ENCODE data around the gene HTR2A.

The HTR2A gene

DNA sequence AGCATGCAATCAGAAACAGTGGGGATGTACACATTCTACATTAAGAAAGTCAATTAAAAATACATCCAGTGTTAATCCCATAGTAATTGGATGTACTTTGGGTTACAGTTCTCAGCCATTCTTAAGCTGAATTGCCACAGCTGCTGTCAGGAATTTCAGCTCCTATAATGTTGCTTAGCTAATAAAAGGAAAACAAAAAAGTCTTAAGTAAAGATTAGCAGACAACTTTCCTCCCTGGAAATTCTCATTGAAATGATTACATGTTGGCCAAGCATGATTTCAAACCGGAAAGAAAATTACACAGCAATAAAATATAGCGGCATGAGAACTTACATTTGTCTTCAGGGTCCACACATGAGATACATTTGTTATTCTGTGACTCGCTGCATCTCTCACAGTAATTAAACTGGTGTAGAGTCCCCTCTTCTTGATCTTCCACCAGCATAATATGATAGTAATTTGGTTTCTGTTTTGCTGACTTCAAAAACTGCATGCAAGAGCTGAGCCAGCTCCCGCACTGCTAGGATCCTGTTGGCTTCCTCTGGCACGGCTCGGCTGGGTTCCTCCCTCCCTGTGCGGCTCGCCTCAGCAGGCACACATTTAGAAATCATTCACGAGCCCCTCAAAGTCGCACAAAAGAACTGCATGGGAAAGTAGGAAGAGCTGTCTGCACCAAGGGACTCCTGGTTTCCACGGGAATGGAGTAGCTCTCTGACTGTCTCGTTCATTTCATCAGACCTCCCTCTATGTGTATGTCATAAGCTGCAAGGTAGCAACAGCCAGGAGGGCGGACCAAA is at the start of gene HTR2A:
Gene HTR2A (minus strand): TSS at position 713 of the 797 bp plus-strand sequence. CDS start 1,147 bp downstream, outside the sequence.
- no peak for DNase-seq

DNA sequence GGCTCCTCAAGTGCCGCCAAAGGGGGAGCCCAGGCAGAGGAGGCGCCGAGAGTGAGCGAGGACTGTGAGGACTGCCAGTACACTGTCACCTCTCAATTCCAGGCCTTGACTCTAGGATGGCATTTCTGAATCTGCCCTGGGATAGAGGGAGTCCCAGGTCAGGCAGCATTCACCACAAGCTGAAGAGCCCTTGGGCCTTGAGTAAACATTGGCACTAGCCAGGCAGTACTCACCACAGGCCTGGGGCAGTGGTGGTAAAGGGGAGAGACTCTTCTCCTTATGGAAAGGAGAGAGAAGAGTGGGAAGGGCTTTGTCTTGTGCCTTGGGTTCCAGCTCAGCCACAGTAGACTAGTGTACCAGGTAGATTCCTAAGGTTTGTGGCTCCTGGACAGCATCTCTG is 39.7 kb upstream of the HTR2A start:
- DNase-seq: no peak

DNA sequence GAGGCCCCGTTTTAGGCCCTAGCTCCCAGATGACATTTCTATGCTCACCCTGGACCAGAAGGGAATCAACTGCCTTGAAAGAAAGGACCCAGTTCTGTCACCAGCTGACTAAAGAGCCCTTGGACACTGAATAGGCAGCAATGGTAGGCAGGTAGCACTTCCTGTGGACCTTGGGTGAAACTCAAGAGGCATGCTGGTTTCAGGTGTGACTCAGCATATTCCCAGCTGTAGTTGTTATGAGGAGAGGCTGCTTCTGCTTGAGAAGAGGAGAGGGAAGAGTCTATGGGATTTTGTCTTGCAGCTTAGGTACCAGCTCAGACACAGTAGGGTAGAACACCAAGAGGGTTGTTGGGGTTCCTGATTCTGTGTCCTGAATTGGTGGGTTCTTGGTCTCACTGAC is 37.9 kb upstream of the HTR2A start:
- DNase-seq: no peak

GRCh38 chr13:46926916-46927590 is 30.2 kb upstream of the HTR2A start:
- no peak for DNase-seq

DNA sequence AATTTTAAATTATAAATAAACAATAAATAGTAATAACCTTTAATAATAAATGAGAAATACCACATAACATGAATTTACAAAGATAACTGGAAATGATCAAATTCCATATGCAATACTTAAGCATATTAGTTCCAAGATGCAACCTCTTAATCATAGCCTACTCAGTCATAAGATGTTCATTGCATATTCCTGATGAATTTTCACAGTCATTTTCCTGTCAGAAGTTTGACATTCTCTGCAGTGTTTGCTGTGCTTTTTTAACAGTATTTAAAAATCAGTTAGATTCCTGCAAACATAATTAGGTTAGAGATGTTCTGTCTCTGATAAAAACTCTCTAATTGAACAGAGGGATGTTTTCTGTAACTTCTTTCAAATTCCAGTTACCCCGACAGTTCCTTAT is 28.6 kb upstream of the HTR2A start:
- DNase-seq: no peak

DNA sequence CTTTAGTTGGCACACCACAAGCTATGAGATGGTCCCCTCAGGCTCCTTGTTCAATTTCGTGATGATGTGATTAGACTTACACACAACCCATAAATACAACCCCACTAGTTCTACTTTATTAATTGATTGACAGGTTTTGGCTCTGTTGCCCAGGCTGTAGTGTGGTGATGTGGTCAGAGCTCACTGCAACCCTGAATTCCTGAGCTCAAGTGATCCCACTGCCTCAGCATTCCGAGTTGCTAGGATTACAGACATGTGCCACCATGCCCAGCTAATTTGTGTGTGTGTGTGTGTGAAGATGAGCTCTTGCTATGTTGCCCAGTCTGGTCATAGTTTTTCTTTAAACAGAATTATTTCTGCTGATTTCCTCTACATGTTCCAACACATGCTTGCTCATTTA is 17.5 kb upstream of the HTR2A start:
- DNase-seq: no peak

DNA sequence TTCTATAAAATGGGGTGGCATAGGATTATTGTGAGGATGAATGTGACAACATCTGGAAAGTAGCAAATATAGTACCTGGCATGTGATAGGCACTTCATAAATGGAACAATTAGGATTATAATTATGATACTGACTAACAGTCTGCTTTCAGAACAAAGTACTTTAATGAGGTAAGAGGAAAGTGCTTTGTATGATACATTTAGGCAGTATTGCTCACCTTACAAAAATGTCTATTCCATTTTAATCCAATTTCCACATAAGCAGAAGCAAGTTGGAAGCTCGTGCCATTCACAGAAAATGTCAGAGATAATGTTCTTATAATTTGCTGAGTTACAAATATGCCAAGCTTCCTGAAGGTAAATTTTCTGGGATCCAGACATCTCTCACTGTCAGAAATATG is 16.9 kb upstream of the HTR2A start:
- no peak for DNase-seq

DNA sequence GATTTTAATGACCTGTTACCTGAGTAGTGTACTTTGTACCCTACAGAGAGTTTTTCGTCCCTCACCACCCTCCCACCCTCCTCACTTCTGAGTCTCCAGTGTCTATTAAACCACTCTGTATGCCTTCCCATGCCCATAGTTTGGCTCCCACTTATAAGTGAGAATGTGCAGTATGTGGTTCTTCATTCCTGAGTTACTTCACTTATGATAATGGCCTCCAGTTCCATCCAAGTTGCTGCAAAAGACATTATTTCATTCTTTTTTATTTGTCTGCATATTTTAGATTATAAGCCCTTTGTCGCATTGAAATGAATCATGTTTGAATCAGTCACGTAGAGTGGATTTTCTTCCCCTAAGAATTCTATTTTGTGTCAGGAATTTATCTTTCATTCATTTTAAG is 12.2 kb upstream of the HTR2A start:
- no peak for DNase-seq

DNA sequence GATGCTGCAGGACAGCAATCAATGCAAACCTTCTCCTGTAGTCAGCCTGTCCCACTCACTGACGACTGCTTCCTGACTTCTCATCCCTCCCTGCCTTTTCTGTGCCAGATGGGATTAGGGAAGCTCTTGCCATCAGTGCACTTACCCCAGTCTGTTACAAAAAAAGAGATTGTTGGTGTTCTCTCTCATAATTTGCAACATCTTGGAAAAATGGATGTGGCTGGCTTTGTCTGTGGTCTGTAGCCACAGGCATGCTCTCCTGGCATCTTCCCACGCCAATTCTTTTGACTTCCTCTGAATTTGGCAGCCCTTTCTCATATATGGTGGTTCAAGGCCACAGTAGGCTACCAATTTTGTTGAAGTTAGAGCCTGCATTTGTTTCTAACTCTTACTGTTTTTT is 11.6 kb upstream of the HTR2A start:
- no peak for DNase-seq

GRCh38 chr13:46906405-46906804 is 9.6 kb upstream of the HTR2A start:
- no peak for DNase-seq

- DNase-seq: no peak
These were observed 8.4 kb upstream of the HTR2A start for GRCh38 chr13:46905249-46905648.

DNA sequence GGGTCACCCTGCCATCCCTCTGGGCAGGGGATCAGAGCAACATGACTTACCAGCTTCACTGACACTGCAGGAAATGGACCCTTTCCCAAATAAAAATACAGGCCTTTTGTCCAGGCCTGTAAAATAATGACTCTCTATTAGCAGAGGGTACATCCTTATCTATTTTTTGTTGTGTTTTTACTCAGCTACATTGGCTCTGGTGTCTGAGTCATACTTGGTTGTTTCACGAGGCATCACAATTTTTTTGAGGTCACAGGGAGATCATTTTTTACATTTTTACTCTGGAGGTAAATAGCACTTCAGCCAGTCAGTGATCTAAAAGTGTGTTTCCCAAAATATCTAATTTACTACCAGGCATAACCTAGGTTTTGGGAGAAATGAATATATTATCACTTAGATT is 6.9 kb upstream of the HTR2A start:
- no peak for DNase-seq

DNA sequence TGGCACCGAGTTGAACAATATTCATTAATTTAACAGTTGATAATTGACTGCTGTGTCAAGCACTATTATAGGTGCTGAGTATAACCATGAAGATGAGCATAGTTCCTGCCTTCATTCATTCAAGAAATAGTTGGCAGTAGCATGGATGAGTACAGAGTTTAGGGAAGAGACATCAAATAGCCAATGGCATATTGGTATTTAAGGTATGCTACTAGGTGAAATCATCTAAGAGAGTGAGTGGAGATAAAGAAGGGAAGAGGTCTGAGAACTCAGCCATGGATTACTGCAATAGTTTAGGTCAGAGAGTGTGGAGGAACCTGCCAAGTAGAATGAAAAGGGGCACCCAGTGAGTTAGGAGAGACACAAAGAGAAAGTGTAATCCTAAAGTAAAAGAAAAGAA is 4.9 kb upstream of the HTR2A start:
- no peak for DNase-seq

DNA sequence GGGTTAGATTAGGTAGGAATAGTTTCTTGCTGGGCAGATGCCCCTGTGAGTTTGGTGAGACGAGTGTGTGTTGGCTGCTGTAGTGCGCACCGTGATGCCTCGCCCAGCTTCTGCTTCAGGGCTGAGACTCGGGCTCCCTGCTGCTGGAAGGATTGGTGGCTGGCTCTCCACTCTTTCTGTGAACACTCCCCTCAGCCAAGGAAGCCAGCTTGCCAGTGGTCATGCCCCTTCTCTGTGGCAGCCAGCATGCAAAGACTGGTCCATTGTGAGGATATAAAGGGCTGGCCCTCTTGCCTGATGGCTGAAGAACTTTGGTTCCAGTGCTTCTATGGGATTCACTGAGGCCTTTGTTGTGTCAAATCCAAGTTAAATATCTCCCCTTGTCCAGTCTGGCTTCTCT is 2.9 kb upstream of the HTR2A start:
- no peak for DNase-seq

- no peak for DNase-seq
These were observed 1.5 kb downstream of the HTR2A start for GRCh38 chr13:46895381-46895780.

- DNase-seq: no peak
These were observed 2.3 kb downstream of the HTR2A start for GRCh38 chr13:46894568-46894967.

DNA sequence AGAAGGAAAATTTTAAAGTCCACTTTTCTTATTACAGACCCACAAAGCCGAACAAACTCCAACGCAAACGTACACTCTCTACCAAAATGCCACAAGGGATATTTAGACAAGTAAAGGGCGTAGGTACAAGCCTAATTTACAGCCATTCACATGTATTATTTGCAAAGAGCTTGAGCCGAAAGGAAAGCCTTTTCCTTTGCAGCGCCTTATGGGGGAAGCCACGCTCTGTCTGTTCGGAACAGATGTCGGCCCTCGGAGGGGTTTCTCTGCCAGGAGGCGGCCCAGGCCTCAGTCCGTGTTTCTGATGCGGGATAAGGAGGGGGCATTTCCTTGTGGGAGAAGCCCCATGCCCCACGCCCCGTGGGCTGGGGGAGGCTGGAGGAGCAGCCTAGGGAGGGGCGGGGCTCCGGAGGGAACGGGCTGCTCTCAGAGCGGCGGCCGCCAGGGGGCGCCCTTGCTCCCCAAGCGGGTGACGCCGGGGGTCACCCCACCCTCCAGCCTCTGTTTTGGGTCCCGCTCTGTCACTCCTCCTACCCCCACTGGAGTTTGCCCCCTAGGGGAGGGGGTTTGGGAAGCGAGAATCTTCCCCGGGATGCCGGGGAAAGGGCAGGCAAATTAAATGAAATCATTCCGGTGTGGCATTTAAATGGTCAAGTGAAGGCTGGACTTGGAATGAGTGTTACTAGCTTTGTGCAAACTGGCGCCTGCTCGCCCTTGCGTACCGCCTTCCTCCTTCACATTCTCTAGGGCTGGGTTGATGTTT is 2.9 kb downstream of the HTR2A start:
- no peak for DNase-seq

DNA sequence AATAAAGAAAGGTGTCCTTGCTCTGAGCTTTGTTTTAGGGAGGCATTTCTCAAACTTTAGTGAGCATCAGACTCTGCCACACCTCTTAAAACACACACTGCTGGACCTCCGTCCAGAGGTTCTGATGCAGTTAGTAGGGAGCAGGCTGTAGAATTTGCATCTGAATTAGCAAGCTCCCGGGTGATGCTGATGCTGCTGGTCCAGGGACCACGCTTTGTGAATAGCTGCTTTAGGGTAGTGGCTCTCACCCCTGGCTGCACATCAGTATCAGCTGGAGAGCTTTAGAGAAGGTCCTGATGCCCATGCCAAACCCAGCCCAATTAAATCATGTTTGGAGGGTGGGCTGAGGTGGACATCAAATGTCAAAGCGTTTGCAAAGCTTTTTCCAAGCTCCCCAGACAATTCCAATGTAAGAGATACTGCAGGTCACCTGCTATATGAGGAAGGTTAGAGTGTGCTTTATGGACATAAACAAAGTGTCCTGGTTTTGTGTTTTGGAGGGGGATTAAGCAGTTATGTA is 3.6 kb downstream of the HTR2A start:
- no peak for DNase-seq

DNA sequence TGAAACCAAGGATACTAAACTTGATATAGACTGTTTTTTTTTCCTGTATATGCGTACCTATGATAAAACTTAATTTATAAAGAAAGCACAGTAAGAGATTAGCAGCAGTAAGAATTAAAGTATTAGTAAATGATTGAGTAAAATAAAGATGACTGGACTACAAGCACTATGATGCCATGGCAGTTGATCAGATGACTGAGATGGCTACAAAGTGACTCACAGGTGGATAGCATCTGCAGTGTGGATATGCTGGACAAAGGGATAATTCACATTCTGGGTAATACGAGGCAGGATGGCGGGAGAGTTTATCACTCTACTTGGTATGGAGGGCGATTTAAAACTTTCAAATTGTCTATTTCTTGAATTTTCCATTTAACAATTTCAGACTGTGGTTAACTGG is 11.8 kb downstream of the HTR2A start:
- no peak for DNase-seq

- DNase-seq: no peak
These were observed 12.3 kb downstream of the HTR2A start for GRCh38 chr13:46884531-46884930.

GRCh38 chr13:46881621-46882020 is 15.2 kb downstream of the HTR2A start:
- DNase-seq: no peak

DNA sequence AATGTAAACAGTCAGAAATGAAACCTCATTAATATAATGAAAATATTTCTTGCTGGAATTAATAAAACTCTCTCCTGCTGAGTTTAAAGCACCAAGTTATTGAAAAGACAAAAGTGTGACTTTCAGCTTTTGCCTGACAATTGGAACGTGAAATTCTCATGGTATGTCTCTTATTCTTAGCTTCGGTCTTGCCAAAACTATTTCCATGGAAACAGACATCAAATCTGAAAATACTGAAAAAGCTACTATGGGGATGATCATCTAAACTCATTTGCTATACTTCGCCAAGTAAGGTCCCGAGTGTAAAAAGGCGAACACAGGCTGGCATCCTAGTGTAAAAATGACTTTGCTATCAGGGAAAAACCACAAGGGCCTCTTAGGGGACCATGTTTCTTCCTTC is 22.8 kb downstream of the HTR2A start:
- DNase-seq: no peak

- DNase-seq: no peak
These were observed 25.3 kb downstream of the HTR2A start for GRCh38 chr13:46871557-46871956.

GRCh38 chr13:46868091-46868490 is 28.8 kb downstream of the HTR2A start:
- DNase-seq: no peak

Data from NCI-H1436 (cell line).